Glutamatergic neuron (in vitro differentiated cells): ENCODE data around the gene PRDX5. TPM values are rescaled to one million over a fixed set of nuclear protein-coding genes. Genes with fewer than 3 reads are reported as not detected.
"Not testable (repeated sequence)": the region's sequence is repeated elsewhere in the genome, so short reads cannot be mapped to it uniquely, and the experiment has no call there.

ENCODE experiments used
- DNase-seq: peaks from one replicate; pipeline ENCODE4 v3.0.0; 2022
- H3K27ac Mint-ChIP-seq: one replicate; pipeline ENCODE4 v1.8.0; 2020; ENCODE audit warnings: mild to moderate bottlenecking, mixed read lengths, inconsistent platforms; ENCODE audit not compliant: unreplicated experiment
- H3K27me3 Mint-ChIP-seq: one replicate; pipeline ENCODE4 v1.8.0; 2020; ENCODE audit warnings: mild to moderate bottlenecking, moderate library complexity, mixed read lengths, inconsistent platforms; ENCODE audit not compliant: unreplicated experiment
- H3K36me3 Mint-ChIP-seq: one replicate; pipeline ENCODE4 v1.8.0; 2020; ENCODE audit warnings: mild to moderate bottlenecking, mixed read lengths, inconsistent platforms; ENCODE audit not compliant: unreplicated experiment
- H3K4me1 Mint-ChIP-seq: one replicate; pipeline ENCODE4 v1.8.0; 2020; ENCODE audit warnings: mild to moderate bottlenecking, low read depth, mixed read lengths, inconsistent platforms; ENCODE audit not compliant: unreplicated experiment
- H3K4me3 Mint-ChIP-seq: one replicate; pipeline ENCODE4 v1.8.0; 2020; ENCODE audit warnings: mild to moderate bottlenecking, mixed read lengths, inconsistent platforms; ENCODE audit not compliant: unreplicated experiment
- H3K9me3 Mint-ChIP-seq: one replicate; pipeline ENCODE4 v1.8.0; 2020; ENCODE audit warnings: mild to moderate bottlenecking, moderate library complexity, mixed read lengths, inconsistent platforms; ENCODE audit not compliant: unreplicated experiment
- total RNA-seq: library from RNA; stranded (reverse); fragmentation: NEBNext Ultra II Directional; extraction: Animal tissue kit (Norgen Biotek cat#: 25700); gene quantifications from one replicate; pipeline ENCODE4 v1.2.1, GENCODE V29; 2021; ENCODE audit not compliant: unreplicated experiment
- TF ChIP-seq, protein P1 (sequence below): fragments of 200-600 bp; sonication (generic); IDR thresholded peaks from one replicate; pipeline ENCODE4 v1.5.0; 2021; ENCODE audit not compliant: partially characterized antibody, unreplicated experiment

PRDX5 gene
- total RNA-seq, 1 donor from 2014 or later = 418 TPM

DNA sequence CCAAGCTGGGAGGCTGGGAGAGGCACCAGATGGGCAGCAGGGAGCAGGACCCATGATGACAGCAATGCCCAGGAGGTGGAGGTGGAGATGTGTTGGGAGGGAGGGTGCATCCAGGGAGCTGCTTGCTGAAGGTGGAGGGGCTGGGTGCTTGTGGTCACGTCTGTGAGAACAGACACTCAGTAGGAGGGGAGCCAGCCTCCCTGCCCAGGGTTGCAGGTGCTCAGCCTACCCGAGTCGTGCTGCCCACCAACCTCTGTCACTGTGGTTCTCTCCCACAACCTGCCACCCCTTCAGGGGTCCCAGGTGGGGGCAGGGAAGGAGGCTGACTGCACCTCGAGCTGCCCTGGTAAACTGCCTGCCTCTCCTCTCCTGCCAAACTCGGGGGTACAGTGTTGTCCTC is 5.5 kb downstream of the PRDX5 start:
- Mint-ChIP-seq H3K9me3 (peaks cover 14% of the 10 kb centered on the region), H3K4me3 (no peak overlapping the region), H3K36me3 (peaks cover 8% of the 10 kb centered on the region), H3K4me1 (peaks cover 14% of the 10 kb centered on the region), H3K27me3 (peaks cover 11% of the 10 kb centered on the region), H3K27ac (no peak overlapping the region)
- DNase-seq = no peak
- TF ChIP-seq, protein P1, sequence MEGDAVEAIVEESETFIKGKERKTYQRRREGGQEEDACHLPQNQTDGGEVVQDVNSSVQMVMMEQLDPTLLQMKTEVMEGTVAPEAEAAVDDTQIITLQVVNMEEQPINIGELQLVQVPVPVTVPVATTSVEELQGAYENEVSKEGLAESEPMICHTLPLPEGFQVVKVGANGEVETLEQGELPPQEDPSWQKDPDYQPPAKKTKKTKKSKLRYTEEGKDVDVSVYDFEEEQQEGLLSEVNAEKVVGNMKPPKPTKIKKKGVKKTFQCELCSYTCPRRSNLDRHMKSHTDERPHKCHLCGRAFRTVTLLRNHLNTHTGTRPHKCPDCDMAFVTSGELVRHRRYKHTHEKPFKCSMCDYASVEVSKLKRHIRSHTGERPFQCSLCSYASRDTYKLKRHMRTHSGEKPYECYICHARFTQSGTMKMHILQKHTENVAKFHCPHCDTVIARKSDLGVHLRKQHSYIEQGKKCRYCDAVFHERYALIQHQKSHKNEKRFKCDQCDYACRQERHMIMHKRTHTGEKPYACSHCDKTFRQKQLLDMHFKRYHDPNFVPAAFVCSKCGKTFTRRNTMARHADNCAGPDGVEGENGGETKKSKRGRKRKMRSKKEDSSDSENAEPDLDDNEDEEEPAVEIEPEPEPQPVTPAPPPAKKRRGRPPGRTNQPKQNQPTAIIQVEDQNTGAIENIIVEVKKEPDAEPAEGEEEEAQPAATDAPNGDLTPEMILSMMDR = no peak

DNA sequence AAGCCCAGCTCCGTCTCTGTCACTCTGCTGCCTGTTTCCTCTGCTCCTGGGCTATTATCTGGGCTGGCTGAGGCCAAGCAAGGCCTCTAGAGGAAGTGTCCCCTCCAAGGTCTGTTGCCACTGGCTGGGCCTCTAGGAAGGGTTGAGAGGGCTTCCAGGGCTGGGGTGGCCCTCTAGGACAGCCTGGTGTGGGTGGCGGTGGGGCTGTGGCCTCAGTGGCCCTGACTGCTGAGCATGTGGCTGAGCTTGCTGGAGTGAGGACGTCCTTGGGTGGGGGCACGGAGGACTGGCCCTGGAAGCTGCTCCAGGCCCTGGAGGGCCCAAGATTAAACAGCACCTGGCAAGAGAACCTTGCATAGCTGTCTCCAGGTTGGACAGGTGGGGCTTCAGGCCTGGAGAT is 6.1 kb downstream of the PRDX5 start:
- H3K27me3 Mint-ChIP-seq, H3K4me3 Mint-ChIP-seq, H3K36me3 Mint-ChIP-seq, DNase-seq: not testable (repeated sequence)
- Mint-ChIP-seq H3K4me1 (peaks cover 13% of the 10 kb centered on the region), H3K9me3 (peaks cover 15% of the 10 kb centered on the region), H3K27ac (peak overlapping the region; percentile 62)

DNA sequence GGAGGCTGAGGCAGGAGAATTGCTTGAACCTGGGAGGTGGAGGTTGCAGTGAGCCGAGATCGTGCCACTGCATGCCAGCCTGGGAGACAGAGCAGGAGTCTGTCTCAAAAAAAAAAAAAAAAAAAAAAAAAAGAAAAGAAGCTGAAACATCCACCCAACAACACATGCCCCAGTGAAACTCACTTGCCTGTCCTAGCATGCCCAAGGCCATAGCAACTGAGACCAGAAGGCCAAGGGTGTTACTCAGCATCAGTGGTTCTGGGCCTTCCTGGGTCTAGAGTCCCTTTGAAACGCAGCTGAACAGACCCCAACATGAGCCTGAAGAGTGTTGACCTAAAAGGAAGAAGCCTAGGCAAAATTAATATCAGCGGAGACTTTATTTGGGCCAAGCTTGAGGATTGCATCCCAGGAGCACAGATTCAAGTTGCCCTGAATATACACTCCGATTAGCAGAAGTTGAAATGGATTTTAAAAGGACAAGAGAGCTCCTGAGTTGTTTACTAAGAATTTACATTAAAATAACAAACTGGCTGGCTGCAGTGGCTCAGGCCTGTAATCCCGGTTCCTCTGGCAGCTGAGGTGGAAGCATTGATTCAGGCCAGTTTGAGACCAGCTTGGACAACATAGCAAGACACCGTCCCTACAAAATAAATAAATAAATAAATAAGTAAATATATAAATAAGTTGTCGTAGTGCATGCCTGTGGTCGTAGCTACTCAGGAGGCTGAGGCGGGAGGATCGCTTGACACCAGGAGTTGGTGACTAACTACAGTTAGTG is 7.0 kb downstream of the PRDX5 start:
- peaks cover 8% of the 10 kb centered on the region for H3K36me3 Mint-ChIP-seq
- TF ChIP-seq, protein P1 = no peak
- H3K27me3 Mint-ChIP-seq = peaks cover 8% of the 10 kb centered on the region

DNA sequence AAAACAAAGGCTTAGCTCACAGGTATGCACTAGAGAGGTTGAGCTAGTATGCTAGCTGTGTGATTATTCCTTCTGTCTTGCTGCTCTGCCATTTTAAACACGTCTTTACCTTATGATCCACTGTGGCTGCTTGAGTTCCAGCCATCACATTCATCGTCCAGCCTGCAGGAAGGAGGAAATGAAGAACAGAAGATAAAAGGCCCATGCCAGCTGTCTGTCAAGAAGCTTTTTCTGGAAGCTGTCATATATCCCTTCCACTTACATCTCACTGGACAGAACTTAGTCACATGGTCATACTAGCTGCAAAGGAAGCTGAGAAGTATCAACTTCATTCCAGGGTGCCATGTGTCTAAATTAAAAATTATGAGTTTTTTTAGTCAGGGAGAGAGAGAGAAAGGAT is 9.5 kb downstream of the PRDX5 start:
- no peak overlapping the region for H3K4me3 Mint-ChIP-seq
- TF ChIP-seq, protein P1 = no peak
- peaks cover 9% of the 10 kb centered on the region for H3K4me1 Mint-ChIP-seq
- no peak for DNase-seq
- H3K27me3 Mint-ChIP-seq = peaks cover 9% of the 10 kb centered on the region
- peaks cover 10% of the 10 kb centered on the region for H3K9me3 Mint-ChIP-seq
- H3K36me3 Mint-ChIP-seq = peaks cover 4% of the 10 kb centered on the region
- no peak overlapping the region for H3K27ac Mint-ChIP-seq

More for the DNA sequence above, 7.0 kb downstream of the PRDX5 start:
- peaks cover 14% of the 10 kb centered on the region for H3K9me3 Mint-ChIP-seq
- peak overlapping the region; percentile 59 for H3K27ac Mint-ChIP-seq
- peaks cover 11% of the 10 kb centered on the region for H3K4me1 Mint-ChIP-seq
- H3K4me3 Mint-ChIP-seq = no peak overlapping the region
- DNase-seq = no peak

DNA sequence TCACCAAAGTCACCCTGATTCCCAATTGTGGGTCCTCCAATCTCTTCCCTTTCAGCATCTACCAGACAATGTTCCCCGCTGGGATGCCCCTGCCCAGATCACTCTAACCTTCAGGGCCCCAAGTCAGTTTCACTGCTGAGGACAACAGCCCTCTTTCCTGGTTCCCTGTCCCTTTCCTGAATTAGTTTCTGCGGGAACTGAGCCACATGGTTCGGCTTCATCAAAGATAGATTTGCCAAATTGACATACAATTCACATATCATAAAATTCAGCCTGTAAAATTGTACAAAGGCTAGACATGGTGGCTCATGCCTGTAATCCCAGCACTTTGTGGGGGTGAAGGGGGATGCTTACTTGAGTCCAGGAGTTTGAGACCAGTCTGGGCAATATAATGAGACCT is 10.1 kb downstream of the PRDX5 start:
- TF ChIP-seq, protein P1 = no peak
- H3K36me3 Mint-ChIP-seq = peaks cover 4% of the 10 kb centered on the region
- DNase-seq = no peak
- peaks cover 9% of the 10 kb centered on the region for H3K27me3 Mint-ChIP-seq
- H3K27ac Mint-ChIP-seq = no peak overlapping the region
- H3K9me3 Mint-ChIP-seq = peaks cover 10% of the 10 kb centered on the region
- peaks cover 8% of the 10 kb centered on the region for H3K4me1 Mint-ChIP-seq
- H3K4me3 Mint-ChIP-seq = no peak overlapping the region
